Activated T-cell treated with anti-CD3 and anti-CD28 coated beads, Interleukin-2, amount 50 U/mL, for 72 hours (primary cell): Measurements from ENCODE around the gene EID3. TPM values are rescaled to one million over a fixed set of nuclear protein-coding genes. Genes with fewer than 3 reads are reported as not detected.
A peak's percentile ranks its signal among the peaks of the same experiment; 100 is the strongest.

Experiments
- ATAC-seq, 2 donors: fragments of 150-1000 bp; cut with Tn5 transposase; replicated peaks in 1 of 2; 2 replicates each; pipeline ENCODE4 v1.10.0; 2021; ENCODE audit warnings: moderate library complexity in 2 of 2, mild to moderate bottlenecking in 1 of 2
- DNase-seq, 2 donors: peaks; one replicate each; pipeline ENCODE4 v3.0.0; 2021 to 2022; ENCODE audit warnings: mixed read lengths in 1 of 2
- H3K27ac Mint-ChIP-seq: one replicate; pipeline ENCODE4 v1.8.0; 2022; ENCODE audit warnings: mild to moderate bottlenecking, moderate library complexity, mixed read lengths
- H3K27me3 Mint-ChIP-seq: one replicate; pipeline ENCODE4 v1.8.0; 2022; ENCODE audit warnings: low read depth, mixed read lengths
- H3K36me3 Mint-ChIP-seq, 2 donors: one replicate each; pipeline ENCODE4 v1.8.0; 2022; ENCODE audit warnings: mixed read lengths in 2 of 2, mild to moderate bottlenecking in 1 of 2; ENCODE audit not compliant: insufficient read depth in 2 of 2
- H3K4me1 Mint-ChIP-seq: one replicate; pipeline ENCODE4 v1.8.0; 2022; ENCODE audit warnings: low read depth, mixed read lengths
- H3K4me3 Mint-ChIP-seq, 2 donors: one replicate each; pipeline ENCODE4 v1.8.0; 2022; ENCODE audit warnings: mild to moderate bottlenecking in 2 of 2, mixed read lengths in 2 of 2, moderate library complexity in 2 of 2
- H3K9me3 Mint-ChIP-seq, 2 donors: one replicate each; pipeline ENCODE4 v1.8.0; 2022; ENCODE audit warnings: mixed read lengths in 2 of 2
- total RNA-seq, 2 donors: library from RNA; stranded (reverse); gene quantifications; one replicate each; pipeline ENCODE4 v1.2.3, GENCODE V29; 2022

The EID3 gene
- total RNA-seq, 2 donors from 2014 or later, result 4.9 to 5.0 TPM

DNA sequence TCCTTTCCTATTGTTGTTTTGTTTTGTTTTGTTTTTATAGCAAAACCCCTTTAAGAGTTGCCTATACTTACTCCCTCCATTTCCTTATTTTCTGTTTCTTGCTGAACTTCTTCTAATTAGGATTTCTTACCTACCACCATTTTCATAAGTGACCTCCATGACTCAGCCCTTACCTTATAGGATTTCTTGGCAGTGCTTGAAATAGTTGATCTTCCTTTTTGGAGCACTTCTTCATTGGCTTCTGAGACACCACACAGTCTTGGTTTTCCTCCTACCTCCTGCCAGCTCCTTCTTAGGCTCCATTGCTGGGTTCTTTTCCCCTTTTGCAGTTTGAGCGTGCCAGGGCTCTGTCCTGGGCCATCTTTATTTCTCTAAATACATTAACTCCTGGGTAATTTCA lies 23.4 kb upstream of the EID3 start:
- Mint-ChIP-seq H3K27me3 (no peaks in the 10 kb centered on the region), H3K9me3 (no peaks in the 10 kb centered on the region), H3K36me3 (no peaks in the 10 kb centered on the region), H3K27ac (no peak overlapping the region), H3K4me3 (no peak overlapping the region), H3K4me1 (peaks cover 13% of the 10 kb centered on the region)
- ATAC-seq (no peak), DNase-seq (no peak)

GRCh38 chr12:104280717-104281458 lies 22.7 kb upstream of the EID3 start:
- no peak for DNase-seq
- Mint-ChIP-seq H3K27me3 (no peaks in the 10 kb centered on the region), H3K4me3 (no peak overlapping the region), H3K4me1 (peaks cover 16% of the 10 kb centered on the region), H3K9me3 (no peaks in the 10 kb centered on the region), H3K27ac (no peak overlapping the region), H3K36me3 (no peaks in the 10 kb centered on the region)
- ATAC-seq, result peak in 1 of 2 donors; percentile 55

DNA sequence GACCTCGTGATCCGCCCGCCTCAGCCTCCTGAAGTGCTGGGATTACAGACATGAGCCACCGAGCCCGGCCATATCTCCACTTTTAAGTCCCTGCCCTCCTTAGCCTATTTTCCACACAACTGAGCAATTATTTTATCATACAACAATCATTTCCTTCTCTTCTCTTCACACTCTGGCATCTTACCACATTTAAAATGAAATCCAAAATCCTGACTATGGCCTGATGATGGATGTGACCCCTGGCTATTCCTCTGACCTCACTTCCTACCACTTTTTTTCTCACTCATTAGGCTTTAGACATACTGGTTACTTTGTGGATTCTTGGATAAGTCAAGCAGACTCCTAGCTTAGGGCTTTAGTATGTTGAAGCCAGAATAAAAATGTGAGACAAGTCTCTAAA lies 21.9 kb upstream of the EID3 start:
- DNase-seq, result no peak
- Mint-ChIP-seq H3K27me3 (no peaks in the 10 kb centered on the region), H3K4me1 (peaks cover 18% of the 10 kb centered on the region), H3K36me3 (no peaks in the 10 kb centered on the region), H3K27ac (no peak overlapping the region), H3K9me3 (no peaks in the 10 kb centered on the region), H3K4me3 (no peak overlapping the region)
- no peak for ATAC-seq

DNA sequence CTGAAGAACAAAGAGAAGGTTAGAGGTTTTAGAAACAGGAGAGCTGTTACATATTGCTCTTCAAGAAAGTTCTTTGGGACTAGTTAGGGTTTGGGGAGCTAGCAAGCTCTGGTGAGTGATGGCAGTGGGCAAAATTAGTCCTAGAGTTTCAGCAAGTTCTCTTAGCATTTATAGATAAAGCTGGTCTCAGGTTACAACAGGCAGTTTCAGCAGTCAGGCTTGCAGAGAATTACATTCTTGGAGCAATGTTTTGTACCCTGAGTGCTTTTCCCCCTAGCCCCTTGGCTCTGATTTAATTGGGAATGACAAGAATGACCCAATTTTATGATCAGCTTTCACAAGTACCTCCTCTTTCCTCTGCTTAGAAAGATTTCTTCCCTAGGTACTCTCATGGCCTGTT lies 21.4 kb upstream of the EID3 start:
- Mint-ChIP-seq H3K36me3 (peaks cover 3% of the 10 kb centered on the region in 2 donors), H3K4me1 (peaks cover 22% of the 10 kb centered on the region), H3K27me3 (no peaks in the 10 kb centered on the region), H3K9me3 (no peaks in the 10 kb centered on the region), H3K4me3 (no peak overlapping the region), H3K27ac (no peak overlapping the region)
- DNase-seq (no peak), ATAC-seq (no peak)

DNA sequence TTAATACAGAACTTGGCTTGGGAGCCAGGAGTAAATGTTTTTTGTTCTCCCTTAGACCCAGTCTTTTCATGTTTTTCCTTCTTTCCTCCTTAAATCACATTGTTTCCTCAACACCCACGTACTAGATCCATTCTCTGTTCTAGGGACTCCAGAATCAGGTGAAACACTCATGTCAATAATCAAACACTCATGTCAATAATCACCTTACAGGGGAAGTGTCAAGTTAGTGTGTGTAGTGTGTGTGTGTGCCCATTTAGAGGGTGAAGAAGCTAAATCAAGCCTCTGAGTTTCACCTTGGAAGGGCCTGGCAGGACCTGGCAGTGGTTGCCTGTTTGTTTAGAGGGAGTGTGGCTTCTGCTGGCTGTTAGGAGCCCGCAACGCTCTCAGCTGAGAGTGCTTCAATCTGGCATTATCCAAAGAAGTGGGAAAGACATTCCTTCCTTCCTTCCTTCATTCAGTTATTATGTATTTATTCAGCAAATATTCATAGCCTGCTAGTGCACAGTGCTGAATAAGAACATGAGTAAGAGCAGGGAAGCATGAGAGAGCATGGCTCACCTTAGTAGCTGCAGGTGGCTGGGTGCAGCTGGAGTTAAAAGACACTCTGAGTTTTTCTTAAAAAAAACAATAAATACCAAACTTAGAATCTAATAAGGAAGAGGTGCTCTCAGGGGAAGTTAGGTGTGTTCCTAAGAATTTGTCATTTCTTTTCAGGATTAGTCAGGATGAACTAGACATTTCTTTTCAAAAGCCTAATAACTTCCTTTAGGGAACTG lies 17.6 kb upstream of the EID3 start:
- Mint-ChIP-seq H3K27me3 (no peaks in the 10 kb centered on the region), H3K4me3 (peak overlapping the region; percentile 99 to 100), H3K36me3 (peaks cover 9 to 23% of the 10 kb centered on the region in 2 donors), H3K27ac (peak overlapping the region; percentile 98), H3K9me3 (no peaks in the 10 kb centered on the region), H3K4me1 (peaks cover 37% of the 10 kb centered on the region)
- DNase-seq, result no peak
- no peak for ATAC-seq

DNA sequence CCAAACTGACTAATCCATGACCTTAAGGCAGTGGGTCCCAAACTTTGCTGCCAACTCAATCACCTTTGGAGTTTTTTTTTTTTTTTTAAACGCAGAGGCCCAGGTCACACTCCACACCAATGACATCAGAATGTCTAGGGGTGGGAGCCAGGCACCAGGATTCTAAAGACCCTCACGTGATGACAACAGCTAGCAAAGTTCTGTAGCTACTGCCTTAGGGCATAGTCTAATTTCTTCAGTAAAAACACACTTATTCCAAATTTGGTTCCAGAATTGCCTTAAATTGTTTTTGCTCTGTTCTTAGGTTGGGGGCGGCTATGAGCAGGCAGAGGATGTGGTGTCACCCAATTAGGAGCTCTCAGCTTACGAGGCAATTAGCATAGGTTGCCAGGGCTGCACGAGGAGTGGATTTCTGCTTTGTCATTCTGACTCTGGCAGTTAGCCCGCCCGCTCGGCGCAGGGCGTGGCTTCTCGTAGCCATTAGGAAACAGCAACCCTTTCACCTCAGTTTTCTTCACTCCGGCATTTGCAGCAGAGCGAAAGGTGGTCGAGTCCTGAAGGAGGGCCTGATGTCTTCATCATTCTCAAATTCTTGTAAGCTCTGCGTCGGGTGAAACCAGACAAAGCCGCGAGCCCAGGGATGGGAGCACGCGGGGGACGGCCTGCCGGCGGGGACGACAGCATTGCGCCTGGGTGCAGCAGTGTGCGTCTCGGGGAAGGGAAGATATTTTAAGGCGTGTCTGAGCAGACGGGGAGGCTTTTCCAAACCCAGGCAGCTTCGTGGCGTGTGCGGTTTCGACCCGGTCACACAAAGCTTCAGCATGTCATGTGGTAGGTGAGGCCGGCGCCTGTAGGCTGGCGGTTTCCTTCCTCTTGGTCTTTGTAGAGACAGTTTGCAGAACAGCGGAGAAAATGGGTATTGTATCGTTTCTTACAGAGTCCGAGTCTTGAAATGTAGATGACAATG lies 16.7 kb upstream of the EID3 start:
- ATAC-seq (peak; percentile 88 to 89), DNase-seq (peak; percentile 91 to 92)
- Mint-ChIP-seq H3K4me3 (peak overlapping the region; percentile 99 to 100), H3K36me3 (peaks cover 9 to 27% of the 10 kb centered on the region in 2 donors), H3K27me3 (no peaks in the 10 kb centered on the region), H3K27ac (peak overlapping the region; percentile 98), H3K9me3 (no peaks in the 10 kb centered on the region), H3K4me1 (peaks cover 39% of the 10 kb centered on the region)

DNA sequence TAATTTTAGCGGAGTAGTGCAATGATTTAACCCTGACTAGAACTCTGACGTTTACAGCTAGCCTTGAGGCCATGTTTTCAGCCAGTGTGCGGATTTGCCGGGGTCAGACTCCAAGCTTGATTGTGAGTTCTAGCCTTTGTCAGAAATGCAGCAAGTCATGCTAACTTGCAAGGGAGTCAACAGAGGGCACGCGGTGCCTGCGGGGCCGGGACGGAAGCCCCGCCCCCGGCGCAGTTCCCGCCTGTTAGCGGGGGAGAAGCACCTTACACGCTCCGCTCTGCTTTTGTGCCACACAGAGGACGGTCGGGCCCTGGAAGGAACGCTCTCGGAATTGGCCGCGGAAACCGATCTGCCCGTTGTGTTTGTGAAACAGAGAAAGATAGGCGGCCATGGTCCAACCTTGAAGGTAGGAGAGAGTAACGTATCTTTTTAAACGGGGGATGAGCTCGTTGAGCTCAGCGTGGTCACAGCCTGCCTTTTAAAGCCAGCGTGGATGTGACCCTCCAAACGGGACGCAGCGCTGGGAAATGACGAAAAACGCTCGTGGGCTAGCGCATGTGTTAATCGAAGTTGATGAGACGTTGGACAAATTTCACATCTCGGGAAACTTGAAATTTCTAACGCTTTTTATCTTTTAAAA lies 14.8 kb upstream of the EID3 start:
- peaks cover 51% of the 10 kb centered on the region for H3K4me1 Mint-ChIP-seq
- DNase-seq (peak; percentile 90 to 91), ATAC-seq (peak; percentile 75 to 77)
- H3K36me3 Mint-ChIP-seq, result peaks cover 12 to 43% of the 10 kb centered on the region in 2 donors
- peak overlapping the region; percentile 99 to 100 for H3K4me3 Mint-ChIP-seq
- no peaks in the 10 kb centered on the region for H3K9me3 Mint-ChIP-seq
- H3K27ac Mint-ChIP-seq, result peak overlapping the region; percentile 98
- no peaks in the 10 kb centered on the region for H3K27me3 Mint-ChIP-seq

DNA sequence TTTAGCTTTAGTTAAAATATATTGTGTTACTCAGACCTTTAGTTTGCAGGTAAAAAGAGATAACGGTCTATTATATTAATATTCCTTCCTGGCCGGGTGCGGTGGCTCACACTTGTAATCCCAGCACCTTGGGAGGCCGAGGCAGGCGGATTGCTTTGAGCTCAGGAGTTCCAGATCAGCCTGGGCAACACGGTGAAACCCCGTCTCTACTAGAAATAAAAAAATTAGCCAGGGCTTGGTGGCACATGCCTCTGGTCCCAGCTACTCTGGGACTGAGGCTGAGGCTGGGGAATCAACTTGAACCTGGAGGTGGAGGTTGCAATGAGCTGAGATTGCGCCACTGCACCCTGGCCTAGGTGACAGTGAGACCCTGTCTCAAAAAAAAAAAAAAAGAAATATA lies 13.2 kb upstream of the EID3 start:
- Mint-ChIP-seq H3K36me3 (peaks cover 12 to 52% of the 10 kb centered on the region in 2 donors), H3K27me3 (no peaks in the 10 kb centered on the region), H3K27ac (no peak overlapping the region), H3K9me3 (no peaks in the 10 kb centered on the region), H3K4me3 (no peak overlapping the region), H3K4me1 (peaks cover 62% of the 10 kb centered on the region)
- ATAC-seq, result no peak
- no peak for DNase-seq

DNA sequence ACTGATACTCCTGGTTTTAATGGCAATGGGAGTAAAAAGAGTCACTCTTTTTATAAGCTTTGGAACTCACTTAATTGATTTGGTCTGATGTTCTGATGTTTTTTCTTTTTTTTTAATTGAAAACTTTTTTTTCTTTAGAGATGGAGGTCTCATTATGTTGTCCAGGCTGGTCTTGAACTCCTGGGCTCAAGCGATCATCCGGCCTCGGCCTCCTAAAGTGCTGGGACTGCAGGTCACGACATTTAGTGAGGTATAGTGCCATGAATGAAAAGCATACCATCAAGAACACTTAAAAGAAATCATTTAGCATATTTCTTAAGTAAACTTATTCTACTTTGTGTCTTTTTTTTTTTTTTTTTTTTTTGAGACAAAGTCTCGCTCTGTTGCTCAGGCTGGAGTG lies 12.7 kb upstream of the EID3 start:
- Mint-ChIP-seq H3K4me3 (no peak overlapping the region), H3K9me3 (no peaks in the 10 kb centered on the region), H3K36me3 (peaks cover 15 to 55% of the 10 kb centered on the region in 2 donors), H3K27ac (no peak overlapping the region), H3K4me1 (peaks cover 62% of the 10 kb centered on the region), H3K27me3 (no peaks in the 10 kb centered on the region)
- no peak for ATAC-seq
- no peak for DNase-seq

DNA sequence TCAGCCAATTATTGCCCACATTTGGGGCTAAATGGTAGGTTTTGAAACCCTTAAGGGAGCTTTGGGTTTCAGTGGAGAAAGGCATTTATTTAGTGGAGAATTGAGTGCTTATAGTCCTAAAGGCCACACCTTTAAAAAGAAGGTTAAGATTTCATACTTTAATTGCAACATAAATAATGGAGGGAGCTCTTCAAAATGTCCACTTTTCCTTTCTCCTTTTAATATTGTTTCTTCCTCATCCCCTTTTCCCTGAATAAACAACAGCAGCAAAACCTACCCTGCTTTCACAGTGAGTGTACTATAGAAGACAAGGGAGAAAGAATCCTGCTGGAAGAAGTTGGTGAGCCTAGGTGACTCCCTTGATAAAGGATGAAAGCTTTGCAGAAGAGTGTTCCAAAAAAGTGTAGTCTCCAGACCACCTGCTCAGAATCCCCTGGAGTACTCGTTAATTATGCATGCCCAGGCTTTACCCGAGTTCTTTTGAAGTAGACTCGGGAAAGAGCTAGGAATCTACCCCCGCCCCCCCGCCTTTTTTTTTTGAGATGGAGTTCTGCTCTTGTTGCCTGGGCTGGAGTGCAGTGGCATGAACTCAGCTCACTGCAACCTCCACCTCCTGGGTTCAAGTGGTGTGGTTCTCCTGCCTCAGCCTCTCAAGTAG lies 11.5 kb upstream of the EID3 start:
- no peak for ATAC-seq

DNA sequence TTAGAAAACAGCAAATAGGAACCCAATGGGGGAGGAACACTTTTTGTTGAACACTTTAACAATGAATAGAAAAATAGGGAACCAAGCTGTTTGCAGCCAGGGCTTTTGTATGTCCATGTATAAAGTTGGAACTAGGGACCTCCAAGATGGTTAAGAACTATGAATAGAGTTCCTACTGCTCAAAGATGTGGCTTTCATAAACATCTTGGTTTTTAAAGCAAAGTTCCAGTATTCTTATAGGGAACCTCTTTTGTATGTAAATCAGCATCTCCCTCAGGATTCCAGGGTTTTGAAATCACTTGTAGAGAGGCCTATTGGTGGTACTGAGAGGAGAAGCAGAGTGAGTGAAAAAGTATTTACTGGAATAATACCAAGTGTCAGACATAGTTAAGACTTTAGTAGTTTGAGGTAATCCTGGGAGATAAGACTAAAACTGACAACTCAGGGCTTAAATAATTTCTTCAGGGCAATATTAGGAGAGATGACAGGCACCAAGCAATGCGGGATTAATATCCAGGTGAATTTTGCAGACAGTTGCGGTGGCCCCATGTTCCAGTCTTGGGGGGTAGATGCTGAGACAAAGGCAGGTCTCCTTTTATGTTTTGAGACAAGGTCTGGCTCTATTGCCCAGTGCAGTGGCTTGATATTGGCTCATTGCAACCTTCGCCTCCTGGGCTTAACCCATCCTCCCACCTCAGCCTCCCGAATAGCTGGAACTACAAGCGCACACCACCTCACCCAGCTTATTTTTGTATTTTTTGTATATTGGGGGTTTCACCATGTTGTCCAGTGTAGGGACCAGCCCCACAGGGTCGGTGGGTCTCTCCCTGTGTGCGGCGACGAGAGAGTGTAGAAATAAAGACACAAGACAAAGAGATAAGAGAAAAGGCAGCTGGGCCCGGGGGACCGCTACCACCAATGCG lies 10.4 kb upstream of the EID3 start:
- Mint-ChIP-seq H3K27ac (no peak overlapping the region), H3K36me3 (peaks cover 11 to 60% of the 10 kb centered on the region in 2 donors), H3K4me3 (no peak overlapping the region), H3K9me3 (no peaks in the 10 kb centered on the region), H3K4me1 (peaks cover 64% of the 10 kb centered on the region), H3K27me3 (no peaks in the 10 kb centered on the region)
- ATAC-seq (no peak), DNase-seq (no peak)

More for the DNA sequence above, 11.5 kb upstream of the EID3 start:
- Mint-ChIP-seq H3K27me3 (no peaks in the 10 kb centered on the region), H3K4me3 (no peak overlapping the region), H3K36me3 (peaks cover 16 to 59% of the 10 kb centered on the region in 2 donors), H3K27ac (no peak overlapping the region), H3K9me3 (no peaks in the 10 kb centered on the region), H3K4me1 (peaks cover 57% of the 10 kb centered on the region)
- DNase-seq, result no peak
